ENCODE results near the gene SMIM38. TPM values are rescaled to one million over a fixed set of nuclear protein-coding genes. Genes with fewer than 3 reads are reported as not detected.

The SMIM38 gene
- total RNA-seq, 2 donors from 2014 or later: 2.3 to 5.5 TPM

GRCh38 chr11:69189059-69189458, 33.3 kb downstream of the SMIM38 start:
- H3K4me3 Mint-ChIP-seq: no peak overlapping the region
- peaks cover 9 to 12% of the 10 kb centered on the region in 2 donors for H3K9me3 Mint-ChIP-seq
- no peak for DNase-seq
- no peak overlapping the region for H3K27ac Mint-ChIP-seq
- no peak for ATAC-seq (replicated peaks in 1 of 2)
- peaks cover 4 to 6% of the 10 kb centered on the region in 2 donors for H3K36me3 Mint-ChIP-seq (ENCODE audit: insufficient read depth in 2 of 2)
- H3K27me3 Mint-ChIP-seq (ENCODE audit: low read depth): no peaks in the 10 kb centered on the region
- no peaks in the 10 kb centered on the region for H3K4me1 Mint-ChIP-seq (ENCODE audit: low read depth)

DNA sequence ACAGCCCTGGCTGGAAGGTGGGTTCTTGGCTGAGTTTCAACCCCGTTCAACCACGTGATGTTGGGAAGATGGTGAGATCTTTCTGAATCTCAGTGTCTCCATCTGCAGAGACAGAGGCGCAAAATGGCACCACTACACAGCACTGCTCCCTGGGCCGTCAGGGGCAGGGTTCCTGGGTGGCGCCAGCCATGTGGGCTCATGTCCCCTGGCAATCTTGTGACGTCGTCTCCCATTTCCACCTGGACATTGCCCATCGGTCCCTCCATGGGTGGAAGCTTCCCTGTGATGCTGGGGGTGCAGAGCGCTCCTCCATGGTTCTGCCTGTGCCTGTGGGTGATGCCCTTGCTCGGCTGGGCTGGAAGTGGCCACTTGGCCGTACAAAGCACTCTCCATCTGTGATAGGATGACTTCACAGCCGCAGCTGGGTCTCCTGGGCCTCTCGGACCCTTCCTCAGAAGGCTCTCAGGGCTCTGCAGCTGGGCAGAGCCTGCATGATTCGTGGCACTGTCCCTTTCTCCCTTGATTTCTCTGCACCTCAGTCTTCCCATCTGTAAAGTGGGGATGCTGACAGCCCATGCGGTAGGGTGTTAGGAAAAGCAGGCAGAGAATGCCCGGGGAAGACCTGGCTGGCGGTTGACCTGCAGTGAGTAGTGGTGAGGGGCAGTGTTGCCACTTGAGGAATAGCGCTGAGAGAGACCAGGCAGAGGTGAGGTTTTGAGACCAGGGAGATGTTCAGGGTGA, 35.2 kb downstream of the SMIM38 start:
- ATAC-seq (replicated peaks in 1 of 2) (no peak), DNase-seq (no peak)
- H3K4me3 Mint-ChIP-seq: no peak overlapping the region
- no peaks in the 10 kb centered on the region for H3K4me1 Mint-ChIP-seq (ENCODE audit: low read depth)
- peaks cover 8 to 11% of the 10 kb centered on the region in 2 donors for H3K36me3 Mint-ChIP-seq (ENCODE audit: insufficient read depth in 2 of 2)
- H3K27ac Mint-ChIP-seq: no peak overlapping the region
- H3K9me3 Mint-ChIP-seq: peaks cover 18 to 22% of the 10 kb centered on the region in 2 donors
- no peaks in the 10 kb centered on the region for H3K27me3 Mint-ChIP-seq (ENCODE audit: low read depth)

- ATAC-seq (replicated peaks in 1 of 2) (no peak), DNase-seq (no peak)
- no peaks in the 10 kb centered on the region for H3K4me1 Mint-ChIP-seq (ENCODE audit: low read depth)
These were observed 36.6 kb downstream of the SMIM38 start for GRCh38 chr11:69192301-69192721.

GRCh38 chr11:69193151-69193550, 37.4 kb downstream of the SMIM38 start:
- no peaks in the 10 kb centered on the region for H3K4me1 Mint-ChIP-seq (ENCODE audit: low read depth)
- H3K4me3 Mint-ChIP-seq: no peak overlapping the region
- no peak overlapping the region for H3K27ac Mint-ChIP-seq
- peaks cover 15 to 17% of the 10 kb centered on the region in 2 donors for H3K9me3 Mint-ChIP-seq
- DNase-seq: no peak
- no peak for ATAC-seq (replicated peaks in 1 of 2)
- H3K36me3 Mint-ChIP-seq (ENCODE audit: insufficient read depth in 2 of 2): peaks cover 5 to 11% of the 10 kb centered on the region in 2 donors
- H3K27me3 Mint-ChIP-seq (ENCODE audit: low read depth): no peaks in the 10 kb centered on the region

More at GRCh38 chr11:69192301-69192721, 36.6 kb downstream of the SMIM38 start:
- Mint-ChIP-seq H3K27me3 (ENCODE audit: low read depth) (no peaks in the 10 kb centered on the region), H3K36me3 (ENCODE audit: insufficient read depth in 2 of 2) (peaks cover 8 to 11% of the 10 kb centered on the region in 2 donors), H3K4me3 (no peak overlapping the region), H3K27ac (no peak overlapping the region), H3K9me3 (peaks cover 18 to 22% of the 10 kb centered on the region in 2 donors)

DNA sequence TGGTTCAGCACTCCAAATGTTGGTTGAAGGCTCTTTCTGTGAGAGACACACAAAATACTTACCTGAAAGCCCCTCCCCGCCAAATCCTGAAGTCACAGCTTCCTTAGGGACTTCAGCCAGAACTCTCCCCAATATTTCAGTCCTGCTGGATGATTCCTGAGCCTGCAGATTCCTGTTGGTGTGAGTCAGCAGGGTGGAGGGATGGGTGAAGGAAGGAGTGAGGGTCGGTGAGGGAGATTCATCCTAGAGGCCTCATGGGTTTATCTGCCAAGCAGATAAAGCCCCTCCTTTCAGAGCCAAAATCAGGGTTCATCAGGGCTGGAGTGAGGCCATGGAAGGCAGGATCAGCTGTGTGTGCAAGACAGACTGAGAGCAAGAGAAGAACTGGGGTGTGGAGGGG, 37.9 kb downstream of the SMIM38 start:
- Mint-ChIP-seq H3K9me3 (peaks cover 13 to 14% of the 10 kb centered on the region in 2 donors), H3K4me1 (ENCODE audit: low read depth) (no peaks in the 10 kb centered on the region), H3K27me3 (ENCODE audit: low read depth) (no peaks in the 10 kb centered on the region), H3K36me3 (ENCODE audit: insufficient read depth in 2 of 2) (peaks cover 5 to 11% of the 10 kb centered on the region in 2 donors), H3K4me3 (no peak overlapping the region), H3K27ac (no peak overlapping the region)
- ATAC-seq (replicated peaks in 1 of 2) (no peak), DNase-seq (no peak)

DNA sequence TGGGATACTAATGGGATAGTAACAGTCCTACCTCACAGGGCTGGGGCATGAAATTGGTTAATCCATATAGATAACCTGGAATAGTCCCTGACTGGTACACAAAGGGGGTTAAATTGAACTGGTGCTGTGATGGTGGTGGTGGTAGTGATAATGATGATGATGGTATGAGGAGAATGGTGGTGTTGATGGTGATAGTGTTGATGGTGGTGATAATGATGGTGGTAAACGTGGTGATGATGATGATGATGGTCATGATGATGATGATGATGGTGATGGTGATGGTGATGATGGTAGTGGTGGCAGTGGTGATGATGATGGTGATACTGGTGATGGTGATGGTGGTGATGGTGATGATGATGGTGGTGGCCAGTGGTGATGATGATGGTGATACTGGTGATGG, 38.7 kb downstream of the SMIM38 start:
- H3K4me1 Mint-ChIP-seq (ENCODE audit: low read depth): peaks cover 6% of the 10 kb centered on the region
- peaks cover 9 to 10% of the 10 kb centered on the region in 2 donors for H3K9me3 Mint-ChIP-seq
- H3K27ac Mint-ChIP-seq: no peak overlapping the region
- ATAC-seq (replicated peaks in 1 of 2) (no peak), DNase-seq (no peak)
- peaks cover 1 to 7% of the 10 kb centered on the region in 2 donors for H3K36me3 Mint-ChIP-seq (ENCODE audit: insufficient read depth in 2 of 2)
- H3K4me3 Mint-ChIP-seq: no peak overlapping the region
- H3K27me3 Mint-ChIP-seq (ENCODE audit: low read depth): peaks cover 7% of the 10 kb centered on the region

- DNase-seq (no peak), ATAC-seq (replicated peaks in 1 of 2) (no peak)
- H3K9me3 Mint-ChIP-seq: peaks cover 9 to 10% of the 10 kb centered on the region in 2 donors
- peaks cover 10% of the 10 kb centered on the region for H3K27me3 Mint-ChIP-seq (ENCODE audit: low read depth)
- peaks cover 1 to 7% of the 10 kb centered on the region in 2 donors for H3K36me3 Mint-ChIP-seq (ENCODE audit: insufficient read depth in 2 of 2)
- peaks cover 10% of the 10 kb centered on the region for H3K4me1 Mint-ChIP-seq (ENCODE audit: low read depth)
- H3K27ac Mint-ChIP-seq: no peak overlapping the region
- H3K4me3 Mint-ChIP-seq: no peak overlapping the region
These were observed 39.2 kb downstream of the SMIM38 start for GRCh38 chr11:69194956-69195355.

DNA sequence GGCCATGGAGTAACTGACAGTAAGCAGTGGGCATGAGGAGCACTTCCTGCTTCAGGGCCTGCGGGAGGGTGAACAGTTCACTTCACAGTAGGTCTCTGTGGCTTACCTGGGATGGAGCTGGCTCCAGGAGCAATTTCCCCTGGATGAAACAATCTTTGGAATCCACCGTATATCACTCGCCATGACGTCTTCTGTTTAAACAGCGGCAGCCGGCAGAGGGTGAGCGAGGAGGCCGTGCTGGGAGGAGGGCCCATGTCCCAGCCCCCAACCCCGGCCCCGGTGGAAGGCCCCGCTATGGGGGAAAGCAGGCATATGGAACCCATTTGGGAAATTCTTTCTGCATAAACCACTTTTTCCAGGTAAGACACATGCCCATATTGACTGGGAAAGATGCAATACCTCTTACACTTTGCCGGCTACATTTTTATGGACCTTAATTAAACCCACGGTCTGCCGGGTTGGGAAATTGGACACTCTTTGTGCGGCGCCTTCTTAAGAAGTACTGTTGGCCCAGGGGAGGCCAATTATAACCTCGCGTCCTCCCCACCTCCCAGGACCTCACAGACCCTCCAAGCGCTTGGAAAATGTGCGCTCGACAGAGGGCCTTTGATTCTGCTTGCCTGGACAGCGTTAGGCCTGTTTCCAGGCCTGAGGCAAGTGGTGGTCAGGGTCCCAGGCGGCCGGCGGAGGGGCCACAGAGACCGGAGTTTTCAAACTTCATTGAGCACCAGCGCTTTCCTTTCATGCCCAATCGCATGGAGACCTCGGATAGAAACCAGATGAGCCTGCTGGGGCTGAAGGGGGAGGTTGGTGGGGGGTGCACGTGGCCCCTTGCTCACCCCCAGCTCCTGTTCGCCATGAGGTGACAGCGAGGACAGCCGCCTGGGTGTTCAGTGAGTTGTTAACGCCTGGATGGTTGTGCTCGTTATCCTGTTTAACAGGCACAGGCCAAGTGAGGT, 40.4 kb downstream of the SMIM38 start:
- Mint-ChIP-seq H3K4me3 (no peak overlapping the region), H3K36me3 (ENCODE audit: insufficient read depth in 2 of 2) (peaks cover 1 to 7% of the 10 kb centered on the region in 2 donors), H3K27me3 (ENCODE audit: low read depth) (peaks cover 10% of the 10 kb centered on the region), H3K4me1 (ENCODE audit: low read depth) (peaks cover 10% of the 10 kb centered on the region), H3K9me3 (peaks cover 9 to 10% of the 10 kb centered on the region in 2 donors), H3K27ac (no peak overlapping the region)
- DNase-seq (no peak), ATAC-seq (replicated peaks in 1 of 2) (no peak)

DNA sequence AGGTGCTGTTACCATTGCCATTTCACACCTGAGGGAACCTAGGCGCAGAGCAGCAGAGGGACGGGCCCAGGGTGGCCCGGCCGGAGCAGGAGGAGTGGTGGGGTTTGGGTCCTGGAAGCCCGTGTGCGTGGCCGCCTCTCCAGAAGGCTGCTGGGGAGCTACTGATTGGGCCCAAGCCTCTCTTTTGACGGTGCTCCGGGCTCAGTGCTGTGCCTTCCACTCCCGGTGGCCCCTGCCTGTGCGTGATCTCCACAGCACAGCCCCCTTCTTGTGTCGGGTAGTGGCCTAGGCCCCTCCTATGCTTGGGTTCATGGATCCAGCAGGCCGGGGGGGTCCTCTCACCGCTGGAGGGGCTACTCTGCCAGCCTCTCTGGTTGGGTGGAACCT, 41.0 kb downstream of the SMIM38 start:
- DNase-seq: no peak
- Mint-ChIP-seq H3K36me3 (ENCODE audit: insufficient read depth in 2 of 2) (peaks cover 1 to 7% of the 10 kb centered on the region in 2 donors), H3K9me3 (peaks cover 9 to 10% of the 10 kb centered on the region in 2 donors), H3K27ac (no peak overlapping the region), H3K27me3 (ENCODE audit: low read depth) (peaks cover 10% of the 10 kb centered on the region), H3K4me1 (ENCODE audit: low read depth) (peaks cover 10% of the 10 kb centered on the region), H3K4me3 (no peak overlapping the region)
- ATAC-seq (replicated peaks in 1 of 2): no peak

- no peak overlapping the region for H3K4me3 Mint-ChIP-seq
- DNase-seq: no peak
- H3K36me3 Mint-ChIP-seq (ENCODE audit: insufficient read depth in 2 of 2): peaks cover 1 to 7% of the 10 kb centered on the region in 2 donors
- peaks cover 10% of the 10 kb centered on the region for H3K27me3 Mint-ChIP-seq (ENCODE audit: low read depth)
- no peak overlapping the region for H3K27ac Mint-ChIP-seq
- H3K4me1 Mint-ChIP-seq (ENCODE audit: low read depth): peaks cover 10% of the 10 kb centered on the region
- H3K9me3 Mint-ChIP-seq: peaks cover 9 to 10% of the 10 kb centered on the region in 2 donors
- no peak for ATAC-seq (replicated peaks in 1 of 2)
These were observed 43.3 kb downstream of the SMIM38 start for GRCh38 chr11:69198891-69199582.

DNA sequence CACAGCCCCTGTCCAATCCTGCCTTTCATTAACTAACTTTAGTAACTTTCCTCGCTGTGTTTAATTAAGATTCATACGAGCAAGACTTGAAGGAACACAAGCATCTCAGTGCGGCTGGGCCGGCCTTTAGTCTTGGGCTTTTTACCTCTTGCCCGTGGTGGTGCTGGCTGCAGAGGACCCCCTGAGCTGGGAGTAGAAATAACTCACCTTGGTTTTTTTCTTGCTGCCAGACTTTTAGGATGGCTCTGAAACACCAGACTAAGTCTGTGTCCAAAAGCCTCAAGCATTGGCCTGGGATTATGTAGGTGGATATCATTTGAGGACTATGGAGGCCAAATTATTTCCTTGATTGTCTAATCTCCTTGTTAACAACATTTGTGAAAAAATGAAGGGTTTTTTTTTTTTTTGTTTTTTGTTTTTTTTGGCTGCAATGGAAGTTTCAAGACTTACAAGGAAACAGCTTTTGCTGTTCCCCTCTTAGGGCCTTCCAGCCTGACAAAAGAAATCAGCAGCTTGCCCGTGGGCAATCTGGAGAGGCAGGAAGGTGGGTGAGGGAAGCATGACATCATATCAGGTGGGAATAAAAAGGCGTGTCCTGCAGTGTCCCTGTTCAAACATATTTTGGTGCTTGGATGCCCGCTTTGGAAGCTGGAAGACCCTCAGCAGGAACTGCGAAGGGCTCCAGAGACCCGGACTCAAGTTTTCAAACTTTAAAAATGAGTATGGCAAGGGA, 44.0 kb downstream of the SMIM38 start:
- DNase-seq: no peak
- Mint-ChIP-seq H3K27ac (no peak overlapping the region), H3K9me3 (peaks cover 4 to 5% of the 10 kb centered on the region in 2 donors), H3K4me3 (no peak overlapping the region), H3K36me3 (ENCODE audit: insufficient read depth in 2 of 2) (peaks cover 0 to 3% of the 10 kb centered on the region in 2 donors), H3K27me3 (ENCODE audit: low read depth) (peaks cover 10% of the 10 kb centered on the region), H3K4me1 (ENCODE audit: low read depth) (peaks cover 10% of the 10 kb centered on the region)
- ATAC-seq (replicated peaks in 1 of 2): no peak

GRCh38 chr11:69200331-69201065, 44.8 kb downstream of the SMIM38 start:
- H3K9me3 Mint-ChIP-seq: no peaks in the 10 kb centered on the region
- H3K27me3 Mint-ChIP-seq (ENCODE audit: low read depth): peaks cover 10% of the 10 kb centered on the region
- no peak overlapping the region for H3K27ac Mint-ChIP-seq
- H3K36me3 Mint-ChIP-seq (ENCODE audit: insufficient read depth in 2 of 2): no peaks in the 10 kb centered on the region
- ATAC-seq (replicated peaks in 1 of 2) (no peak), DNase-seq (no peak)
- no peak overlapping the region for H3K4me3 Mint-ChIP-seq
- peaks cover 10% of the 10 kb centered on the region for H3K4me1 Mint-ChIP-seq (ENCODE audit: low read depth)

All from activated T-cell treated with anti-CD3 and anti-CD28 coated beads, Interleukin-2, amount 50 U/mL, for 72 hours (primary cell).